Activated naive CD4-positive, alpha-beta T cell (primary cell): ENCODE measurements around the gene NCMAP.
"Not testable (repeated sequence)": the region's sequence is repeated elsewhere in the genome, so short reads cannot be mapped to it uniquely, and the experiment has no call there.

Source experiments
- DNase-seq, 4 experiments: peaks; one replicate each; lab custom pipeline; 2025; lab: John Stamatoyannopoulos, UW

The NCMAP gene, protein sequence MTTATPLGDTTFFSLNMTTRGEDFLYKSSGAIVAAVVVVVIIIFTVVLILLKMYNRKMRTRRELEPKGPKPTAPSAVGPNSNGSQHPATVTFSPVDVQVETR

DNA sequence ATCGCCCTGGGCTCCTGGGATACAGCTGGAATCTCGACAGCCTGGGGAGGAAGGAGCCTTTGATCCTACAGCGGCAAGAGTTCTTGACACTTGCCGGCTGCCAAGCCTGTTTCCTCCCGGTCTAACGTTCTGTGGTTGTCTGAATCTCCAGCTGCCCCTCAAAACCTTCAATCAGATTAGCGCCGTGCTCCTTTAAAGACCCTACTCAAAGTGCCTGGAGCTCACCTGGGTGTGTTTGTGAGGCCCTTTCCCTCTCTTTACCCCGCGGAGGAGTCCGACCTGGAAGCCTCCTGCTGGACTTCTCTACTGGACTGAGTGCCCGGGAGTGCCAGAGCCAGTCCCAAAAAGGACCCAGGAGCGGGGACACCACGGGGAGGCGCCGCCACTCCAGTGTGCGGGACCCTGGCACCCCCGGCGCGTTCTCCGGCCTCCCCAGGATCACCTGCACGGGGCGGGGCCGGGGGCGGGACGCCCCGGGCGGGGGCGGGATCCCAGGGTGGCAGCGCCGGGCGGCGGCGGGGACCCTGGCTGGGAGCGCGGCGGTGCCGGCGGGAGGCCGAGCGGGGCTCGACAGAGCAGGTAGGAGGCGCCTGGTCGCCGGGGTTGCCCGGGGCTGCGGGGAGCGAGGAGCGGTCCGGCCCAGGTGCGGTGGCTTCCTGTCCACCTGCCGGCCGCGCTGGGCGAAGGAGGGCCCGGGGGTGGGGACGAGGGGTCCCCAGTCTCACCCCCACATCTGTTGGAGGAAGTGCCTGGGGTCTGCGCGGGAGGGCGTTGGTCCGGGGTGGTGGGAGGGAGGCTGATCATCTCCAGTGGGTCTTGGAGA, at the start of gene NCMAP:
NCMAP (plus strand) TSS at position 497 of the 823 bp plus-strand sequence. CDS start 39,344 bp downstream, outside the sequence.
- peak in 2 of 4 experiments; percentile 22 to 60 for DNase-seq

DNA sequence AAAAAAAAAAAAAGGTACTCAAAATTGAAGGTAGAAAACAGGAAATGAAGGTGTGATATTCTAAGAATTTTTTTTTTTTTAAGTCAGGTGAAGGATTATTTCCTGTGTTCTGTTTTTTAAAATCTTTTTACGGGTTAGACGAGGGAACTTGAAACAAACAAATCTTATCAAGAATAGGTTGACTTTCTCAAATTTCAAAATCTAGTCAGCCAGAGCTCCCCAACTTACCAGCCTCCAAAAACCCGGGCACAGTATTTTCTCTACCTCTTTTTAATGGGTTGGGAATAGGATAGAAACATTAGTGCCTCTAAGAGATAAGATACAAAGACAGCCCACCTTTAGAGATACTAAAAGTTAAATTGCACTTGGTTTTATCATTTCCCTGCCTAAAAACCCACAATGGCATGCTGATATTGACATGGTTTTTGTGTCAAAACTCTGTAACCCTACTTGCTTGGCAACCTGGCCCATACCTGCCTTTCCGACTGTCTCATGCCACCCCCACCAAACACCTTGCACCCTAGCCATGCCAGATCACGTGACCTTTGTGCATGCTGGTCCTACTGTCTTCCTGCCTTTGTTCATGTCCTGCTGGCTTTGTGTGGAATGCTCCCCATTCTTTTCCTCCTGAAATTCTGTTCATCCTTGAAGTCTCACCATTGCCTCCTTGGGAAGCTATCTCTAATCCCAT, 49.1 kb upstream of the NCMAP start:
- DNase-seq: peak in 1 of 4 experiments; percentile 14

DNA sequence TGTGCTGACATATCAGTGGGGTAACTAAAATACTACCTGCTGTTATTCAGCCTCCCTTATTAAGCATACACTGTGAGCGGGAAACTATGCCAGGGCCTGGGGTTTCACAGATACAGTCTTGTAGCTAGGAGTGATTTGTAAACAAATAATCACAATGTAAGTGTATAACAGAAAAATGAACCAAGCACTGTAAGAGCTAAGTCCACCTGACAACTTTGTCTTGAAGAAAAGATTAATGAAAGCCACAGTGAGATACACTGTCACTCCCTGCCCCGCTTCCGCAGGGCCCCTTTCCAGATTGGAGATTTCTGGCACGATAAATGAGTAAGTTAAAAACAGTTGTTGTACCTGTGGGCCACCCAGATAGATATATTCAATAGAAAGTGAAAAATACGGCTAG, 48.5 kb upstream of the NCMAP start:
- DNase-seq: no peak

DNA sequence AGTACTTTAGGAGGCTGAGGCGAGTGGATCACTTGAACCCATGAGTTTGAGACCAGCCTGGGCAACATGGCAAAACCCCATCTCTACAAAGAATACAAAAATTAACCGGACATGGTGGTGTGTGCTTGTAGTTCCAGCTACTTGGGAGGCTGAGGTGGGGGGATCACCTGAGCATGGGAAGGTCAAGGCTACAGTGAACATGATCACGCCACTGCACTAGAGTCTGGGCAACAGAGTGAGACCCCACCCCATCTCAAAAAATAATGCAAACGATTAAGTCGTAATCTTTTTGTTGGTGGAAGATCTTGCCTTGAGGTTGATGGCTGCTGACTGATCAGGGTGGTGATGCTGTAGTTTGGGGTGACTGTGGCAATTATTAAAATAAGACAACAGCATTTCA, 47.0 kb upstream of the NCMAP start:
- DNase-seq: no peak

DNA sequence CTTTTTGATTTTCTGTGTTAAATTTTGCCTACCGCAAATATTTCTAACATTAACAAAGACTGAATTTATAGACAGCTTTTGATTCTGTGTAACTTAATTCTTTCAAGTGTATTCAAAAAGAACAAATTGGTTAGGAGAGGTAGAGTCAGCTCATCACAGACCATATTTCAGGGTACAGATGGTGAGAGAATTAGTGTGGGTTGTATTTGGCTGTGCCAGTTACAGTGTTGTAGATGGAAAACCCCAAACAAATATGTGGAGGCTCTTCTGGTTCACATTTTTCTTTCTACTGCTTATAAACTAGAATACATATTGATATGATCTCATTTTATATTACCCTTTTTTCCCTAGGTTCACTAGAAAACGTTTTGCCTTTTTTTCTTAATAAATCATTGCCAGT, 42.2 kb upstream of the NCMAP start:
- DNase-seq: no peak

DNA sequence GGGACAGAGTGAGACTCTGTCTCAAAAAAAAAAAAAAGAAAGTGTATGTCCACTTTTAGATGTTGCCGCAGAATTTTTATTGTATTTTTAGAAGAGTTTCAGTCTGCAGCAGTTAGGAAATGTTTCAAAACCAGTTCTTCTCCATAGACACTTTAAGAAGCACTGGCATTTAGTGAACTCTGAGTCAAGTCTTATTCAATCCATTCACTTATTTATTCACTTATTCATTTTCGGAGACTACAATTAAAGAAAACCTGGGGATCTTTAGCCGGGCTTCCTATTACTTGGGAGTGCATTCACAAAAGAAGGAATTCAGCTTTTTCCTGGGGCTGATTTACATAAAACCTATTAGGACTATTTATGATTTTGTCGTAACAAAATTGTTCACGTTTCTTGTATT, 40.9 kb upstream of the NCMAP start:
- no peak for DNase-seq

DNA sequence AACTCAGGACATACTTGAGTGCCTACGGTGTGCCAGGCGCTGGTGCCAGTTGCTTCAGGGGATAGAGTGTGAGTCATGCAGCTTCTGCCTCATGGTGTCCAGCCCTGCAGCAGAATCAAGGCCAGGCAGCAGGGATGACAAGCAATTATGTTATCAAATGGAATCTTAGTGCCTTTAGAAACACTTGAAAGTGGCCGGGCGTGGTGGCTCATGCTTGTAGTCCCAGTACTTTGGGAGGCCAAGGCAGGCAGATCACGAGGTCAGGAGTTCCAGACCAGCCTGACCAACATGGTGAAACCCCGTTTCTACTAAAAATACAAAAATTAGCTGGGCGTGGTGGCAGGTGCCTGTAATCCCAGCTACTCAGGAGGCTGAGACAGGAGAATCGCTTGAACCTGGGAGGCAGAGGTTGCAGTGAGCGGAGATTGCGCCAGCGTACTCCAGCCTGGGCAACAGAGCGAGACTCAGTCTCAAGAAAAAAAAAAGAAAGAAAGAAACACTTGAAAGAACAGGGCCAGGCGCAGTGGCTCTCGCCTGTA, 40.1 kb upstream of the NCMAP start:
- DNase-seq: not testable (repeated sequence)

DNA sequence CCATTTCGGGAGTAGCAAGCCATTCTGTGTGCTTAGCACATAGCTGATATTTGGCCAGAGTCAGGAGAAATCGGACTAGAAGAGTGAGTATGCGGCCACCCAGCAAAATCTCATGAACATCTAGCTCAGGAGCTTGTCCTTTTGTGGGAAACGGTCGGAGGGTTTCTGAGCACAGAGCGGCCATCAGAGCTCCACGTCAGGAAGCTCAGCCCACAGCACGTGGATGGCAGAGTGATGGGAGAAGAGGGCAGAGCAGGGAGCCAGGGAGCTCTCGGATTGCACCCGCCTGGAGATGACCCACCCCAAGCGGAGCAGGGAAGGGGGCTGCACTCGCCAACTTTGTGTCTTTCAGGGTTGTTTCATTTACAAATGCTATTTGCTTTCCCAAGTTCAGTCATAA, 39.4 kb upstream of the NCMAP start:
- no peak for DNase-seq

DNA sequence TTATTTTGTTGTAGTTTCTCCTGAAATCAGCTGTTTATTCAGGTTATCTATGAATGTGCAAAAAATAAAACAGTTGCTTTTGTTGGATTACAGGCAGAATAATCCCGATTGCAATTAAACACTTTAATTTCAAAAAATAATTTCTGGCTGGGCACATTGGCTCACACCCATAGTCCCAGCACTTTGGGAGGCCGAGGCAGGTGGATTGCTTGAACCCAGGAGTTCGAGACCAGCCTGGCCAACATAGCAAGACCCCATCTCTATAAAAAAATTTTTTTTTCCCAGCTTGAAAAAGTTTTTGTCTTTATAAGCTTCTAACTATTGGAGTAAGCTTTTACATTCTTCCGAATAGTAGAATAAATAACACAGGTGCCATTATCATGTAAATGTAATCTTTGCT, 38.0 kb upstream of the NCMAP start:
- DNase-seq: no peak

DNA sequence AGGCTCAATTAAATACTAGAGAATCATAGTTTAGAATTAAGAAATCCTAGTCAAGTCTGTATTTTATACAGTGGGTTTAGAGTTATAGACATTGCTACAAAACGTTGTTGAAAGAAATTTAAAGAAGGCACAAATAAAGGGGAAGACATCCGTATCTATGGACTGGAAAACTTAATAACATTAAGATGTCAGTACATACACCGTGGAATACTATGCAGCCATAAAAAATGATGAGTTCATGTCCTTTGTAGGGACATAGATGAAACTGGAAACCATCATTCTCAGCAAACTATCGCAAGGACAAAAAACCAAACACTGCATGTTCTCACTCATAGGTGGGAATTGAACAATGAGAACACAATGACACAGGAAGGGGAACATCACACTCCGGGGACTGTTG, 35.6 kb upstream of the NCMAP start:
- DNase-seq: not testable (repeated sequence)

DNA sequence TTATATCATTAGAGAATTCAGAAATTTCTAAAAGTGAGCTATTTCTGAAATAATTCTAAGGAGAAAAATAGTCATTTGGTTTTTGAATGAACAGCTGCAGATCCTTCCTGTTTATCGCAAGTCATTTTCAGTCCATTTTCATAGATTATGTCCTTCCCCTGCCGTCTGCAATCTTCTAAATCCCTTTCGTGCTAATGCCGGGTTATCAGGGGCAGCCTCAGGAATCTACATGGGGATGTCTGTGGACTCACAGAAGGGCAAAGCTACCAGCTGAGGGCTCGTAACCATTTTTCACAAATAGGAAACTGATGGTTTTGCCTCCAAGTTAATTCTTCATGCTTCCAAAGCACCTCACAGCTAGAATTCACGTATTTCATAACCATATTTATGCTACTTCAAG, 30.3 kb upstream of the NCMAP start:
- DNase-seq: no peak

DNA sequence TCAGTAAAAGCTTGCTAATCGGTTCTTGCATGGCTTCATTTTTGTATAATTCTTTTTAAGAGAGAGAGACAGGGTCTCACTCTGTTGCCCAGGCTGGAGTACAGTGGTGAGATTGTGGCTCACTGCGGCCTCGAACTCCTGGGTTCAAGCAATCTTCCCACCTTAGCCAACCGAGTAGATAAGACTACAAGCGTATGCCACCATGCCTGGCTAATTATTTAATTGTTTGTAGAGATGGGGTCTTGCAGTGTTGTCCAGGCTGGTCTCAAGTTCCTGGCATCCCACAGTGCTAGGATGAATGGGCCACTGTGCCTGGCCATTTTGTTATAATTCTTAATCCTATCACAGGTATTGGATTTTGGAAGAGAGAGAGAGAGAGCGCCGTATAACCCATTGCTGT, 29.8 kb upstream of the NCMAP start:
- no peak for DNase-seq

DNA sequence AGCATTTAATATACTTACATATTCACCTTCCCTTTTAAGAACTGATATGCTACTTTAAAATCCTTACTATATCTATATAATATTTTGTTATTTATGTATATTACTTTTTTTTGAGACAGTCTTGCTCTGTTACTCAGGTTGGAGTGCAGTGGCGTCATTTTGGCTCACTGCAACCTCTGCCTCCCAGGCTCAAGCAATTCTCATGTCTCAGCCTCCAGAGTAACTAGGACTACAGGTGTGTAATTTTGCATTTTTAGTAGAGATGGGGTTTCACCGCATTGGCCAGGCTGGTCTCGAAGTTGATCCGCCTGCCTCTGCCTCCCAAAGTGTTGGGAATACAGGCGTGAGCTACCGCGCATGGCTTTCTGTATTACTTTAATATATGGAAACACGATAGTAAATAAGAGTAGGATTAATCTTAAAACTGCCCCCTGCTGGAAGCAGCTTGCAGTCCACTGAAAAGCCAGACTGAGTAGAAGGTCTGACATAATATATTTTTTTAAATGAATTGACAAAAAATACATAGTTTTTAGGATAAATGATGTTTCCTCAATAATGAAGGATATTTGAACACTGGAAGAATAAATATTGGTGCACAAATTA, 28.8 kb upstream of the NCMAP start:
- peak in 2 of 4 experiments; percentile 15 to 23 for DNase-seq

DNA sequence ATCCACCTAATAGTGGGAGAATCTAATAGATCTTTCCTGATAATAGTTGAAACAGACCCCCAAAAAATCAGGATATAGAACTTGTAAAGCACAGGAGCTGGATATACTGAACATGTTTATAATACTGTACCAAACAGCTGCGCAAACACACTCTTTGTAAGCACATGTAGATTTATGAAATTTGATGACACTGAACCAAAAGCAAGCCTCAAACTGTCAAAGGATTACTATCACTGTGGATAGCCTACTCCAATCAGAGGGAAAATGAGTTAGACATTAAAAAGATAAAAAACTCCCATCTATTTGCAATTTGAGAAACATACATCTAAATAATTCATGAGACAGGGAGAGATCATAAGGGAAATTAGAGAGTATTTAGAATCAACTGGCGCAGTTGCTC, 27.1 kb upstream of the NCMAP start:
- DNase-seq: no peak

DNA sequence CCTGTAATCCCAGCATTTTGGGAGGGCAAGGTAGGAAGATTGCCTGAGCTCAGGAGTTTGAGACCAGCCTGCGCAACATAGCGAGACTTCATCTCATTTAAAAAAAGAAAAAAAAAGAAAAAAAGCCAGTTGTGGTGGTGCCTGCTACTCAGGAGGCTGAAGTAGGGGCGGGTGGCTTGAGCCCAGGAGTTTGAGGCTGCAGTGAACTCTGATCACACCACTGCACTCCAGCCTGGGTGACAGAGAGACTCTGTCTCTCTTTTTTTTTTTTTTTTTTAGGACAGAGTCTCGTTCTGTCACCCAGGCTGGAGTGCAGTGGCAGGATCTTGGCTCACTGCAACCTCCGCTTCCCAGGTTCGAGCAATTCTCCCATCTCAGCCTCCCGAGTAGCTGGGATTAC, 26.6 kb upstream of the NCMAP start:
- DNase-seq: not testable (repeated sequence)

DNA sequence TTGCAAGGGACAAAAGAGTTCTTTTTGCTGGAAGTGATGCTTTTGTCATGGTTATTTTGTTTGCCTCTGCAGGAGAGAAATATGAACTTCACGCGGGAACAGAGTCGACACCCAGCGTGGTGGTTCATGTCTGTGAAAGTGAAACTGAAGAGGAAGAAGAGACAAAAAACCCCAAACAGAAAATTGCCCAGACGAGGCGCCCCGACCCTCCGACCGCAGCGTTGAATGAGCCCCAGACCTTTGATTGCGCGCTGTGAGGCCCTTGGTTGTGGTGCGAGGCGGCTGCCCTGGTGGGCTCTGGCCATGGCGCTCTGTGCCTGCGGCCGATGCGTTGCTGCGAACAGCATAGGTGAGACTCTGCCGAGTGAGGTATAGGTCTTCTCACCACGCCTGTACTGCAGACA, 20.9 kb upstream of the NCMAP start:
- DNase-seq: peak; percentile 35 to 54 (median 40)

DNA sequence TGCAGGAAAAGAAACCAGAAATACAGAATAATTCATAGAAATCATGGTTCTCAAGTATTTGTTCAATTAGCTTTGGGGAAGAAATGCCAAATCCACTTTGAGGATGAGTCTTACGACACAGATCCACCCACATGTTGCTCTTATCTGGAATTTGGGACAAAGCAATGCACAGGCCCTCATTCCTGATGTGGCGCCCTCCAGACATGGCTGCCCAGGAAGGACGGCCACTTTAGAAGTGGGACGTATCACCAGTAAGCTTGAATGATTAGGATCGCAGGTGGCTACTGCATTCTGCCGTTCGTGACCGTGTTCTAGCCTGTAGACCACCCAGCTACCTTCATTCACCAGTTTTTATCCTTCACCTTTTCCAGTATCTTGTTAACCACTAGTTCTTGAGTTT, 20.1 kb upstream of the NCMAP start:
- DNase-seq: no peak

DNA sequence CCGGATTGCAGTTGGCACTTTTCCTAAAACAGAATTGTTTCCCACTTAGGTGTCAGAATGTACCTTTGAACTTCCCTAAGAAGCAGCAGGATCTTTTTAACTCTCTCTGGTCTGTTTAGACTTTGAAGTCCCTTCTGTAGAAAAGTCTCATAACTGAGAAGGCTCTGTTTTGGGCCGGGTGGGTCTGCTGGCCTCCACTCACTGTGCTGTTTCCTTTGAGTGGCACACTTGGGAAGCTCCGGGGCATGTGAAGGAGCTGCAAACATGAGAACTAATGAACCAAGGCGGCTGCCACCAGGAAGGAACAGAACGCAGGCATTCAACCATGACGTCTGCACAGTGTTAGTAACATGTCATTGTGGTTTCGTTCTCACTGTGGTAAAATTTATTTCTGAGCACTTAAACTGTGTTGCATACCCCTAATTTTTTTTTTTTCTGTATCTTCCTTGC, 19.5 kb upstream of the NCMAP start:
- peak in 2 of 4 experiments; percentile 40 to 42 for DNase-seq

DNA sequence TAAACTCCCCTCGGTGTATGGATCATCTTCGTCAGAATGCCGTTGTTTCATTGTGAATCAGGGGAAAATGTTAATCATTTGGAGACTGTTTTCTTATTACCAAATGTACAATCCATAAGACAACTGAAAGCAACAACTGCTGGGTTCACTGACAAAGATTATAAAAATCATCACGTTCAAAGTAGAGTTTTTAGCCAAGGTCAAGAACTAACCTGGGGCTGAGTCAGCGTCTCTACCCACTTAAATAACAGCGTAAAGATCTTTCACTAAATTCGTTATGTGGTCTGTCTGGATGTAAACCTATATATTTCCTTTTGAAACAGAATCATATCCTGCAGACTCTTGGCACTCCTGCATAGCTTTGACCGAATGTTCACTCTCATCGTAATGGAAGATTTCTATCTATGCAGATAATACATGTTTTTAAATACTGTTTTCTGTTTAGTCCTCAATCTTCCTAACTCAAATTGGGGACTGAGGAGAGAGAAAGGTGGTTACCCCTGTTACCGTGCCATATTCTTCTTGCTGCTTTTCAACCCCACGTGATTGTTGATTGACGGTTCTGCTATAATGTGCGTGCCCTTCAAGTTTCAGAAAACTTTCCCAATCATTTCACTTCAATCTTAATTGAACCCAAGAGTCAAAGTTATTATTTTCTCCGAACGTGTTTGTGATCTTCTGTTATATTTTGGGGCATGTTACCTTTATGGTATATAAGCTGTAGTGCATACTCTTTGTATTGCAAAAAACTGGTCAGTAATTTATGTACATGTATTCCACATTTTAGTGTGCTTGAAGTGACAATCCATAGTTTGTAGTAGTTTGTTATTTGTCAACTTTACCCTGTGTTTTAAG, 15.6 kb upstream of the NCMAP start:
- DNase-seq: no peak

DNA sequence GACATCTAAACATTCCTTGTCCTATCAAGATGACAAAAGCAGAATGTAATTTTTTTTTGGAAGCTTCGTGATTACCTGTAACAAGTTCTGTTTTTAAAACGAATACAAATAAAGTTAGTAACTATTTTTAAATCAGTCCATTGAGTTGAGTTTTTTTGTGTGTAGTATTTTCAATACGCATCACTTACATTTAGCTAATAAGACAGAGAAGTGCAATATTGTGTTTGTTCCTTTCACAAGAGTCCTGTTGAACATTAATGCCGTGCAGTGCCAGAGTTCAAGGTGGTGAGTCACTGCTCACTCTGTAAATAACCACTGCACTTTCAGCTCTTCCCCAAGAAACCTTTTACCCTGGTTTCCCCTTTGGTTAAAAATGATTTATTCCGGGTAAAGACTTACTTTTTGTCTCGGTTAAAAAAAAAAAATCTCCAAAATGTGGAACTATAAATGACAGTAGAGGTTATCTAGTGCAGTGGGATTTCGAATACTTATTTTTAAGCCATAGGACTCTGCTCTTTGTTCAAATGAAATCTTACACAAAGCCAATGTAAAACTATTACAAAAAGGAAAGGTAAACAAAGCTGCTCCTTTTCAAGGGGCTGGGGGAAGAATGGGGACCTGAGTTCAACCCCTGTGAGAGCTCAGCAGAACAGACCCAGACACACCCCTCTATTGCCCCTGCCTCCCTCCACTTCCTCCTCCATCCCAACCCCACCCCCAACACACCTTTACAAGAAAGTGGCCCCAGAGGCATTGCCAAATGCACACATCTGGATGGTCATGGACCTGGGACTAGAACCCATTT, 14.8 kb upstream of the NCMAP start:
- no peak for DNase-seq
